HepG2 (cell line): ENCODE results near the gene DNAJC5. TPM values are rescaled to one million over a fixed set of nuclear protein-coding genes. Genes with fewer than 3 reads are reported as not detected.

ENCODE experiments used
- ATAC-seq: fragments of 200-7000 bp; cut with Tn5 transposase; 3 replicates; pipeline ENCODE4 v1.9.1; 2020; ENCODE audit warnings: mild to moderate bottlenecking, moderate library complexity
- BruUV-seq: library from RNA; stranded (reverse); fragments of 400-500 nt; replicated peaks from 2 replicates; lab custom pipeline; 2021; lab: Mats Ljungman, UMichigan
- CTCF ChIA-PET: fragments of 300-600 bp; formaldehyde crosslinking; extraction: SDS; loops from one replicate; lab custom pipeline; 2021; ENCODE audit warnings: low total read pairs, inconsistent platforms, low intra/inter-chr PET ratio; lab: Yijun Ruan, JAX
- POLR2A ChIA-PET: fragments of 350-600 bp; sonication (Branson Sonifier 250); formaldehyde crosslinking; loops from one replicate; lab custom pipeline; 2020; ENCODE audit warnings: antibody characterized with exemption, inconsistent platforms; lab: Yijun Ruan, JAX
- DNase-seq: peaks from one replicate; pipeline ENCODE4 v3.0.0-alpha.2; 2015; ENCODE audit warnings: low spot score
- FAIRE-seq: peaks from 3 replicates; lab custom pipeline; 2011; peaks lifted over from hg19 to GRCh38; lab: Jason Lieb, UNC
- H2AFZ ChIP-seq: one replicate; pipeline ENCODE4 v1.6.1; 2011; ENCODE audit warnings: low read length, inconsistent platforms
- H3K27ac ChIP-seq: fragments of 300-600 bp; 3 replicates; pipeline ENCODE4 v1.8.0; 2011; ENCODE audit warnings: mixed run types, mild to moderate bottlenecking, mixed read lengths, low read length, inconsistent platforms; ENCODE audit not compliant: insufficient read depth; ENCODE audit errors: extremely low read length
- H3K27me3 ChIP-seq, 2 experiments: fragments of 200-600 bp in 1 of 2; 2 replicates in 1 of 2; 3 replicates in 1 of 2; pipeline versions ENCODE4 v1.6.0 to v1.8.0; 2011; ENCODE audit warnings: low read length in 2 of 2, mild to moderate bottlenecking in 2 of 2, moderate library complexity in 2 of 2, inconsistent platforms in 1 of 2; ENCODE audit not compliant: insufficient read depth in 2 of 2, control insufficient read depth in 1 of 2
- H3K36me3 ChIP-seq, 2 experiments: fragments of 200-600 bp in 1 of 2; replicated peaks in 1 of 2; 2 replicates in 1 of 2; 3 replicates in 1 of 2; pipeline versions ENCODE4 v1.5.1 to v1.8.0; 2011; ENCODE audit warnings: low read length in 2 of 2, inconsistent platforms in 1 of 2; ENCODE audit not compliant: insufficient read depth in 2 of 2, control insufficient read depth in 1 of 2
- H3K4me1 ChIP-seq: 2 replicates; pipeline ENCODE4 v1.5.1; 2012; ENCODE audit warnings: low read length, inconsistent platforms; ENCODE audit not compliant: insufficient read depth
- H3K4me2 ChIP-seq: 2 replicates; pipeline ENCODE4 v1.6.0; 2011; ENCODE audit warnings: low read depth, low read length, inconsistent platforms
- H3K4me3 ChIP-seq, 3 experiments: fragments of 200-600 bp in 1 of 3; sonication (generic), shearing (Covaris generic) in 1 of 3; replicated peaks in 1 of 3; 2 replicates each; pipeline ENCODE4 v1.5.1; 2011 to 2016; ENCODE audit warnings: low read length in 3 of 3, inconsistent platforms in 2 of 3, low read depth in 2 of 3, mild to moderate bottlenecking in 2 of 3, control low read depth in 1 of 3, mixed read lengths in 1 of 3; ENCODE audit not compliant: insufficient read depth in 1 of 3
- H3K79me2 ChIP-seq: one replicate; pipeline ENCODE4 v1.6.1; 2011; ENCODE audit warnings: low read length, inconsistent platforms; ENCODE audit not compliant: insufficient read depth
- H3K9ac ChIP-seq: 2 replicates; pipeline ENCODE4 v1.6.0; 2011; ENCODE audit warnings: mild to moderate bottlenecking, low read depth, low read length, inconsistent platforms; ENCODE audit not compliant: insufficient read depth
- H3K9me3 ChIP-seq: 2 replicates; pipeline ENCODE4 v1.5.1; 2012; ENCODE audit warnings: mild to moderate bottlenecking, low read length
- H4K20me1 ChIP-seq: 2 replicates; pipeline ENCODE4 v1.6.0; 2011; ENCODE audit warnings: inconsistent platforms, mild to moderate bottlenecking, low read length, moderate library complexity; ENCODE audit not compliant: insufficient read depth
- ADNP ChIP-seq: sonication (generic); formaldehyde crosslinking; IDR thresholded peaks from 2 replicates; pipeline ENCODE4 v1.4.0; 2020; ENCODE audit warnings: missing genetic modification reagents
- FIP1L1 ChIP-seq: fragments of 200-400 bp; formaldehyde crosslinking; IDR thresholded peaks from 2 replicates; pipeline ENCODE4 v1.6.1; 2018; ENCODE audit warnings: low read depth, mild to moderate bottlenecking, low read length, moderate library complexity, borderline replicate concordance; ENCODE audit not compliant: insufficient read depth
- NAIF1 ChIP-seq: sonication (generic); formaldehyde crosslinking; IDR thresholded peaks from 2 replicates; pipeline ENCODE4 v1.5.0; 2020; ENCODE audit warnings: mild to moderate bottlenecking, missing genetic modification reagents, borderline replicate concordance
- RBFOX2 ChIP-seq: fragments of 200-400 bp; formaldehyde crosslinking; IDR thresholded peaks from 2 replicates; pipeline ENCODE4 v1.6.1; 2017; ENCODE audit warnings: low read depth, mild to moderate bottlenecking, low read length
- SIX1 ChIP-seq: sonication (generic); formaldehyde crosslinking; IDR thresholded peaks from 2 replicates; pipeline ENCODE4 v1.4.0; 2020; ENCODE audit warnings: missing genetic modification reagents, borderline replicate concordance
- ZNF891 ChIP-seq: sonication (generic); formaldehyde crosslinking; IDR thresholded peaks from 2 replicates; pipeline ENCODE4 v1.5.0; 2020; ENCODE audit warnings: mild to moderate bottlenecking, missing genetic modification reagents
- WGBS: methylation state at CpG from one replicate; pipeline ENCODE4 v1.1.6; 2017; ENCODE audit warnings: low lambda C conversion rate; 5-methylcytosine and 5-hydroxymethylcytosine counted together
- in situ Hi-C: cut with HindIII; loops from 2 replicates; pipeline ENCODE4 v1.10.0; 2017; ENCODE audit warnings: low pct_unique_long_range_greater_than_20kb; ENCODE audit not compliant: extremely low pct_ligation_motif_present
- intact Hi-C: fragments of 100-400 bp; cut with micrococcal nuclease; formaldehyde crosslinking; loops from one replicate; pipeline ENCODE4 v1.10.0; 2022; ENCODE audit not compliant: unreplicated experiment
- polyA plus RNA-seq, 8 experiments: library from polyadenylated mRNA; depleted of rRNA in 3 of 8; stranded (reverse) in 7 of 8; unstranded in 1 of 8; fragments of >200 nt; fragmentation: Illumina TruSeq in 4 of 8; extraction: Trizol in 4 of 8; gene quantifications; 2 replicates each; pipeline versions ENCODE4 v1.2.1 to v1.2.3, GENCODE V29; 2011 to 2016; ENCODE audit warnings: low read depth in 4 of 8, missing spikeins in 1 of 8, mixed read lengths in 1 of 8; ENCODE audit not compliant: insufficient read depth in 1 of 8
- total RNA-seq, 5 experiments: library from RNA; depleted of rRNA; stranded (reverse); fragments of >200 nt; fragmentation: Illumina TruSeq; extraction: Trizol; gene quantifications; 2 replicates each; pipeline ENCODE4 v1.2.3, GENCODE V29; 2016; ENCODE audit warnings: low read depth in 1 of 5
- TF ChIP-seq, protein P1 (sequence below): sonication (generic); formaldehyde crosslinking; IDR thresholded peaks from 2 replicates; pipeline ENCODE4 v1.4.0; 2020; ENCODE audit warnings: missing genetic modification reagents

DNAJC5 gene
- total and polyA plus RNA-seq, 2 of the 13 experiments (the other 11 are each of a cell fraction or from before 2014, with no cell fraction given): 42.8 to 64.5 TPM

DNA sequence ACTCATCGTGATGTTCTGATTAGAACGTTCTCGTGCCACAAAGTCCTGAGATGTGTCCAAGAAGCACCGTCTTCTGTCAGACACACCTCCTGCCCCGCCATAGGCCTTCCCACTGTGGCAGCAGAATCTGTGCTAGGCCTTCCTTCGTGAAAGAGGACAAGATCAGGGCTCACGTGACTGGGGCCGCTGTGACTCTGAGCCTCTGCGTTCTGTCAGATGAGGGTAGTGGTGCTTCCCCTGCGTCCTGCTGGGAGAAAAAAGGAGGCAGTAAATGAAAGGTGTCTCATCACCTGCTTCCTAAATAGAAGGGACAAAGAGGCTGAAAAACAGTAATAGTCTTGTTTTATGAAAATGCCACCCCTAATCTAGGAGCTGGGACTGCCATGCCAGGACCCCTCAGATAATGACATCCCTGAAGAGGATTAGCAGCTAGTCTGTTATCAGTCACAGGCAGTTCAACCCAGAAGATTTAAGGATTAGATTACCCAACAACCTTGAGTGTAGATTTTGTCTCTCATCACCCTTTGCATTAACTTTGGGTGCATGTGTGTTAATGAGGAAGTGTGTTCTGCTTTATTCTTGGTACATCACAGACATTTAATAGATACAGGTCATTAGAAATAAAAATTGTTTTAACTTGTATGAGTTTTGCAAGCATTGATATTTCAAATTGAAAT, 4.1 kb downstream of the DNAJC5 start:
- ATAC-seq (no peak), FAIRE-seq (no peak), DNase-seq (no peak)
- POLR2A ChIA-PET: interaction anchor here (1.6 kb wide), 1 partner anchor 82 kb away, joined by 4 read pairs; no protein-coding TSS in a partner anchor
- CTCF ChIA-PET: no interaction called here
- in situ Hi-C loops (no loop called here), intact Hi-C loops (no loop called here)
- H3K4me3 ChIP-seq: no peak overlapping the region
- no TSS peak for BruUV-seq
- H4K20me1 ChIP-seq: peaks cover 42% of the 10 kb centered on the region
- WGBS: 94% methylated on average over 10 of the region's 10 CpGs
- H3K36me3 ChIP-seq: peaks cover 8 to 14% of the 10 kb centered on the region in 2 experiments
- no peak for TF ChIP-seq FIP1L1
- TF ChIP-seq SIX1 (CRISPR knock-in tag): no peak
- TF ChIP-seq NAIF1 (CRISPR knock-in tag): no peak
- TF ChIP-seq RBFOX2: peak; percentile 14; the same call in 1 of the 2 replicates
- no peak for TF ChIP-seq ZNF891 (CRISPR knock-in tag)
- TF ChIP-seq ADNP: no peak
- TF ChIP-seq, protein P1, sequence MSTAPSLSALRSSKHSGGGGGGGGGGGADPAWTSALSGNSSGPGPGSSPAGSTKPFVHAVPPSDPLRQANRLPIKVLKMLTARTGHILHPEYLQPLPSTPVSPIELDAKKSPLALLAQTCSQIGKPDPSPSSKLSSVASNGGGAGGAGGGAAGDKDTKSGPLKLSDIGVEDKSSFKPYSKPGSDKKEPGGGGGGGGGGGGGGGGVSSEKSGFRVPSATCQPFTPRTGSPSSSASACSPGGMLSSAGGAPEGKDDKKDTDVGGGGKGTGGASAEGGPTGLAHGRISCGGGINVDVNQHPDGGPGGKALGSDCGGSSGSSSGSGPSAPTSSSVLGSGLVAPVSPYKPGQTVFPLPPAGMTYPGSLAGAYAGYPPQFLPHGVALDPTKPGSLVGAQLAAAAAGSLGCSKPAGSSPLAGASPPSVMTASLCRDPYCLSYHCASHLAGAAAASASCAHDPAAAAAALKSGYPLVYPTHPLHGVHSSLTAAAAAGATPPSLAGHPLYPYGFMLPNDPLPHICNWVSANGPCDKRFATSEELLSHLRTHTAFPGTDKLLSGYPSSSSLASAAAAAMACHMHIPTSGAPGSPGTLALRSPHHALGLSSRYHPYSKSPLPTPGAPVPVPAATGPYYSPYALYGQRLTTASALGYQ (CRISPR knock-in tag): no peak
- H3K27me3 ChIP-seq: no peaks in the 10 kb centered on the region; a peak in 1 of 5 replicates
- peaks cover 53% of the 10 kb centered on the region for H3K4me1 ChIP-seq
- H3K4me2 ChIP-seq: no peak overlapping the region
- peaks cover 76% of the 10 kb centered on the region for H3K79me2 ChIP-seq
- H3K9me3 ChIP-seq: no peaks in the 10 kb centered on the region
- no peak overlapping the region for H3K9ac ChIP-seq
- H2AFZ ChIP-seq: no peak overlapping the region
- no peak overlapping the region for H3K27ac ChIP-seq
